Measurements from ENCODE around the gene DICER1.

DICER1 gene

DNA sequence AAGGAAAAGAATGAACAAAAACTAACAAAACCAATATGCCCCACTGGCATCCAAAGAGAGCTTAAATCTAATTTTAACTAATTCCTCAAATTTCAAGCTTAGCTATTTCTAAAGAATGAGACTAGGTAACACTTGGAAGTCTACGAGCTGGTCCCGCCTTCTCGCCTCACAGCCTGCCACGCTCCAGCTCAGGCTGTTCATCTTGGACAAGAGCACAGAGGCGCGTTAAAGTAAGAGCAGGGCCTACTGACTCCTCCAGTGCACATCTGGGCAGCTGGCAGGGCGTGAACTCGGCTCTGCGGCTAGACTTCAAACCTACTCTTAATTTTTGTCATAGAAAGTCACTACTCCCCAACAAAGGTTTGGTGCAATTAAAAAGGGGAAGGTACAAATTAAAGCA lies 64.6 kb downstream of the DICER1 start:
- no peak overlapping the region for H3K27ac Mint-ChIP-seq
- no peaks in the 10 kb centered on the region for H3K9me3 Mint-ChIP-seq
- no peaks in the 10 kb centered on the region for H3K4me1 Mint-ChIP-seq
- ATAC-seq (replicated peaks) (no peak), DNase-seq (no peak)
- no peaks in the 10 kb centered on the region for H3K27me3 Mint-ChIP-seq
- peaks cover 33 to 39% of the 10 kb centered on the region in 2 donors for H3K36me3 Mint-ChIP-seq
- H3K4me3 Mint-ChIP-seq = no peak overlapping the region

DNA sequence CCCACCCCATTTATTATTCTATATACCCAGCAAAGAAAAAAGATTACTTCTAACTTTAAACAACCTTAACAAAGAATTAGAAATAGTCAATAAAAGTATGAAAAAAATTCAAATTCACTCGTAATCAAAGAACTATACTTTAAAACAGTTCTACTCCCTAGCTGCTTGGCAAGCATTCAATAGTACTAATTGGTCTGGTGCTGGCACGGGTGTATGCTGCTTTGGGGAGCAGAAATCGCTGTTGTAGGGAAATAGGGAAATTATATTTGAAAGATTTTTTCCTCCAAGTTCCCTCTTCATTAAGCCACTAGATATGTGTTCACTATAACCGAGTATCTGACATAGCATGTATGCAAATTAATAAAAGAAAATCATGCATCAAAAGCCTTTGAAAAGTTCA lies 65.7 kb downstream of the DICER1 start:
- Mint-ChIP-seq H3K27ac (no peak overlapping the region), H3K4me3 (no peak overlapping the region), H3K27me3 (no peaks in the 10 kb centered on the region), H3K9me3 (no peaks in the 10 kb centered on the region), H3K4me1 (no peaks in the 10 kb centered on the region), H3K36me3 (peaks cover 33 to 37% of the 10 kb centered on the region in 2 donors)
- ATAC-seq (replicated peaks) (no peak), DNase-seq (no peak)

DNA sequence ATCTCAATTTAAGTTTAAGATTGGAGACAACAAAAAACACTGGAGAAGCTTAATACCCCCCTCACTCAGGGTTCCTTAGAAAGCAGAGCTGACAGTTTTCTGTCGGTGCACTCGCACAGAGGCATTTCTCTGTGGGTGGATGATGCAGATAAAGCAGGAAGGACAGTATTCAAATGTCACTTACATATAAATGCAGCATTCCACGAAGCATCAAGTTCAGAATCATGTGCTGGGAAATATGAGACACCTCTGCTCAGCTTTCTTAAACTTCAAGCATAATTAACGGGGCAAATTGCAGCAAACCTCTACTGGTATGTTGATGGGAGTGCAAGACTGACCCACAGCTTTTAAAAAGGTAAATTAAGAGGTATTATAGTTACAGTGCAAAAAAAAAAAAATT lies 68.7 kb downstream of the DICER1 start:
- no peak overlapping the region for H3K4me3 Mint-ChIP-seq
- peak overlapping the region; percentile 5 for H3K27ac Mint-ChIP-seq
- no peaks in the 10 kb centered on the region for H3K27me3 Mint-ChIP-seq
- ATAC-seq (replicated peaks) (no peak), DNase-seq (no peak)
- H3K4me1 Mint-ChIP-seq = no peaks in the 10 kb centered on the region
- no peaks in the 10 kb centered on the region for H3K9me3 Mint-ChIP-seq
- H3K36me3 Mint-ChIP-seq = peaks cover 29 to 32% of the 10 kb centered on the region in 2 donors

DNA sequence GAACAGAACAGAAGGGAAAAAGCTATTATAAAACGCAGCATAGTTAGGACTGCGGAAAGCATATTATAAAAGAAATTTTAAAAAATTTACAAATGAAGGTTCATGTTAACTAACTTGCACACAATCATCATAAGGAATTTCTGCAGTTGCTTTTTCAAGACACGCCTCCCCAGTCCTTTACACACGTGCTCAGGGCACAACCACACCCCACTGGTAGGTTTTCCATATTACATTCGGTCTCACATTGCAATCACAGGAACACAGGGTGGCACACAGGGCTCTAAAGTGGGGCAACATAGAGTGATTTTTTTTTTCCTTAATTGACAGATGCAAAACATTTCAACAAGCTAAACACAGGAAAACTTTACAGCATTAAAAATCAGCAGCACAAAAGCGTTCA lies 69.7 kb downstream of the DICER1 start:
- no peak overlapping the region for H3K4me3 Mint-ChIP-seq
- DNase-seq (no peak), ATAC-seq (replicated peaks) (no peak)
- H3K9me3 Mint-ChIP-seq = no peaks in the 10 kb centered on the region
- peaks cover 21 to 31% of the 10 kb centered on the region in 2 donors for H3K36me3 Mint-ChIP-seq
- H3K27ac Mint-ChIP-seq = no peak overlapping the region
- H3K27me3 Mint-ChIP-seq = no peaks in the 10 kb centered on the region
- no peaks in the 10 kb centered on the region for H3K4me1 Mint-ChIP-seq

DNA sequence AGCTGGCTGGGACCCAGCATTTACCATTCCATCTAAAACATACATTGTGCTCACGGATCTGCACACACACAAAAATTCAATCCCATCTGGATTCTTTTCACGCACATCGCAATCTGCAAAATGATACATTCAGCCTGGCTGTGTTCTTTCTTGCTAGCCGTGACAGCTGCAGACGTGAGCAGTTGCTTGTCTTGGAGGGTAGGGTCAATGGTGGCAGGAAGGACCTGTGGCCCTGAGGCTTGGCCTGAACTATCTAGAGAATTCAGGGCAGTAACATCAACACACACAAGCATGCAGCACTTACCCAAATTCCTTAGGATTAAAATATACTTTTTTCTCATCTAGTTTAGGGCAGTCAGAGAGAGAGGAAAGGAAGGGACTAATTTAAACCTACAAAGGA lies 72.0 kb downstream of the DICER1 start:
- peaks cover 18 to 24% of the 10 kb centered on the region in 2 donors for H3K36me3 Mint-ChIP-seq
- H3K27ac Mint-ChIP-seq = no peak overlapping the region
- H3K27me3 Mint-ChIP-seq = no peaks in the 10 kb centered on the region
- H3K9me3 Mint-ChIP-seq = no peaks in the 10 kb centered on the region
- no peak overlapping the region for H3K4me3 Mint-ChIP-seq
- H3K4me1 Mint-ChIP-seq = no peaks in the 10 kb centered on the region
- DNase-seq = no peak
- ATAC-seq (replicated peaks) = no peak

DNA sequence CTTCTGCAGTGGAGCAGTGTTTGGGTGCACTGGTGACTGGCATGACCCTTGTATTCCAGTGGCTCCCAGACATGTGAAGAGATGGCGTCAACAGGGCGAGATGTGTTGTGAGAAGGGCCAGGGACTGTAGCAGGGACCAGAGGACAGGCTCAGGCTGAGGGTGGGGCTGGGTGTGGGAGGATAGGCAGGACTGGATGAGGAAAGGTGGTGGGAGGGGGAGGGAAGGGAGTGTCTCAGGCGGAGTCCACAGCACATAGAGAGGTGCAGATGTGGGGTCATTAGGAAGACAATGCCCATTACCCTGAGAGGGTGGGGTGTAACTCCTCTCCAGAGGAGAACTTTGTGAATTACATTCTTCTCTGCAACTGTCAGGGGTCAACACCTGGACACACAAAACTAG lies 78.5 kb downstream of the DICER1 start:
- no peak for ATAC-seq (replicated peaks)
- Mint-ChIP-seq H3K27me3 (peaks cover 6 to 12% of the 10 kb centered on the region in 2 donors), H3K4me3 (no peak overlapping the region), H3K9me3 (peaks cover 0 to 3% of the 10 kb centered on the region in 2 donors), H3K4me1 (no peaks in the 10 kb centered on the region), H3K27ac (peak overlapping the region; percentile 60), H3K36me3 (peaks cover 0 to 4% of the 10 kb centered on the region in 2 donors)
- DNase-seq = no peak

DNA sequence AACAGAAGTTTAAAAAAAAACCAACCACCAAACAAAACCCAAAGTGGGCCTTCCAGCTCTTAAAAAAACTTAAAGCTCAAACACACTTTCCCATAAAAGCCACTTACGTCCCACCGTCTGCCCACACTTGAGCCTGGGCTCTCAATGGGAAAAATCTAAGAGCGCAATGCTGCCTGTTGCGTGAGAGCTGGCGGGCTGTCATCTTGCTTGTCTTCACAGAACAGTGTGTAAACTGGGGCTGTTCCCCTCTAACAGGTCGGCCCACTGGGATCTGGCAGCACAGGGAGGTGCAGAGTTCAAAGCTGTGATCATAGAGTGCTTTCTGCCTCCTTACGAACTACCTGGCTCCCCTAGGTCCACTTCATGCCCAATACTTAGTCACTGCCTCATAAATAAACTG lies 80.0 kb downstream of the DICER1 start:
- H3K27ac Mint-ChIP-seq = no peak overlapping the region
- no peaks in the 10 kb centered on the region for H3K4me1 Mint-ChIP-seq
- ATAC-seq (replicated peaks) (no peak), DNase-seq (no peak)
- H3K9me3 Mint-ChIP-seq = peaks cover 0 to 5% of the 10 kb centered on the region in 2 donors
- H3K27me3 Mint-ChIP-seq = peaks cover 10 to 24% of the 10 kb centered on the region in 2 donors
- H3K36me3 Mint-ChIP-seq = no peaks in the 10 kb centered on the region
- no peak overlapping the region for H3K4me3 Mint-ChIP-seq

DNA sequence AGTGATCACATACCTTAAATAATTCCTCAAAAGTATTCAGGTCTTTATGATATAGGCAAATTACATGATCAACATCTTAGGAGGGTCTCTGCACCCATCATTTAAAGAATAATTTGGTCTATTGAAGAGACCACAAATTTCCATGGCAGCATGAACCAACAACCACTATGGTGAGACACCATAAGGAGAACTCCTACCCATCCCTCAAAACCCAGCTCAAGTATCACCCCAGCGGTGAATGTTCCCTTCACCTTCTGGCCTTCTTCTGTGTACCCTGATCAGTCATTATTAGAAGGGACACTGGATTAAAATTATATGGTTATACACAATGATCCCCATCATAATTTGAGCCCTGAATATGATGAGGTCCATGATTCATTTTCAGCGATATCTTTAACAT lies 81.5 kb downstream of the DICER1 start:
- ATAC-seq (replicated peaks) = no peak
- peaks cover 0 to 5% of the 10 kb centered on the region in 2 donors for H3K9me3 Mint-ChIP-seq

DNA sequence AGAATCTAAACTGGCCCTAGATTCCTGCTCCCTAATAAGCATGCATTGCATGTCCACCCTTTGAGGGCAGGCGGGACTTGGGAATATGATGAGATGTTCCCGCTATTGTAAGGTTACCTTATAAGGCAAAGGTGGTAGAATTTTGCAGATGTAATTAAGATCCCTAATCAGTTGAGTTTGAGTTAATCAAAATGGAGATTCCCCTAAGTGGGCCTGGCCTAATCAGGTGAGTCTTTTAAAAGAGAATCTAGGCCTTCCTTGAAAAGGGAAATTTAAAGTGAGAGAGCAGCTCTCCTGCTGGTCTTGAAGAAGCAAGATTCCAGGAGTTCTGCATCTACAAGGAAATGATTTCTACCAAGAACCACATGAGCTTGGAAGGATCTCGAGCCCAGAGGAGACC lies 83.4 kb downstream of the DICER1 start:
- Mint-ChIP-seq H3K4me3 (no peak overlapping the region), H3K4me1 (no peaks in the 10 kb centered on the region), H3K27me3 (peaks cover 15 to 34% of the 10 kb centered on the region in 2 donors), H3K9me3 (peaks cover 0 to 5% of the 10 kb centered on the region in 2 donors), H3K36me3 (no peaks in the 10 kb centered on the region), H3K27ac (no peak overlapping the region)
- DNase-seq = no peak
- ATAC-seq (replicated peaks) = no peak

More for the DNA sequence above, 81.5 kb downstream of the DICER1 start:
- Mint-ChIP-seq H3K4me3 (no peak overlapping the region), H3K36me3 (no peaks in the 10 kb centered on the region), H3K27ac (no peak overlapping the region), H3K27me3 (peaks cover 14 to 26% of the 10 kb centered on the region in 2 donors), H3K4me1 (no peaks in the 10 kb centered on the region)
- no peak for DNase-seq

DNA sequence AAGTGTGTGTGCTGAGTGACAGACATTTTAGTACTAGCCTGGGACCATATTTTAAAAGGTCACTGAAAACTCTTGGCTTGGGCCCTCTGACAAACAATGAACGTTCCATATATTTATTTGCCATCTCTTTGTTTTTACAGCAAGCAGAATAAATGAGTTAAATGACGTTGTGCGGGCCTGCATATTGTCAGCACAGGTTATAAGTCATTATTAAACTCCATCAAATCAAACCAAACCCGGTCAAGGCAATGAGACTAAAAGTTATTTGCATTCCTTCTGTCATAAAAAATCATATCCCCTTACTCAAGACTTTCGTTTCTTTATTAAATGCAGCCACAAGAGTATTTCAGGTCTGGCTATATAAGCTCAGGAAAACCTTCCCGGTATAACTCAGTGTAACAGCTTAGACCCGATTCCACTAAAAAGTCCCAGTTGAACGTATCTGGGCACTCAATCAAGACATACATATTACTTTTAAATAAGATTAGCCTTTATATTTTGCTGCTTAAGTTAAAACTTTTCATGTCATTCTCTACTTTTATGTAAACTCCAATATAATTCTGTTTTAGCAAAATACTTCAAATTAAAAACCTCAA lies 84.9 kb downstream of the DICER1 start:
- Mint-ChIP-seq H3K27ac (no peak overlapping the region), H3K36me3 (no peaks in the 10 kb centered on the region), H3K4me1 (no peaks in the 10 kb centered on the region), H3K9me3 (peaks cover 0 to 2% of the 10 kb centered on the region in 2 donors), H3K4me3 (no peak overlapping the region), H3K27me3 (peaks cover 24 to 46% of the 10 kb centered on the region in 2 donors)
- no peak for ATAC-seq (replicated peaks)
- no peak for DNase-seq

DNA sequence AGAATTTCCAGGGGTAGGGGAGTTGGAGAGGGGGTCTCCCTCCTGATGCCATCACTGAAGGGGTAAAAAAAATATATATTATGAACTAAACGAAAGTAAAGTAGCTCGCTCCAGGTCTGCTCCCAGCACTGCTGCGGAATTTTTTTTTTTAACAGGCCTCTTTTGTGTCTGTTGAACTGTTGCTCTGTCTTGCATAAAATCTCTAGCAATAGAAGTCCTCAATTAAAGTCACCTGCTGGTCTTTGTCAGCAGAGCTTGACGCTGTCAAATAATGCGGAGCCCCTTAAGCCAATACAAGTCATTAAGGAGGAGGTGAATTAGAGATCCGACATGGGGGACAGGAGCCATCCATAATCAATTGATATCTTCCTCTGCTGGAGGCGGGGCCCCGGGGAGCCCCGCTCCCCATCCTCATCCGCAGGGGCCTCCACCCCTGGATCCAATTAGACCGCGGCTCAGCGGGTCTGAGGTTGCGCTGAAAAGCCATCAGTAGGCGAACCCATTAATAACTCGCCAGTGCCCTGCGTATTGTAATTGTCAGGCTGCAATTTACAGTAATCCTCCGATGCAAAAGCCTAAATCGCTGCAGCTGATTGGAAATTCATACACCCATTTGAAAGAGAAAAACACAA lies 85.6 kb downstream of the DICER1 start:
- ATAC-seq (replicated peaks) = no peak
- H3K36me3 Mint-ChIP-seq = no peaks in the 10 kb centered on the region
- no peak for DNase-seq
- no peak overlapping the region for H3K4me3 Mint-ChIP-seq
- H3K27ac Mint-ChIP-seq = no peak overlapping the region
- H3K4me1 Mint-ChIP-seq = no peaks in the 10 kb centered on the region
- peaks cover 24 to 46% of the 10 kb centered on the region in 2 donors for H3K27me3 Mint-ChIP-seq
- peaks cover 0 to 2% of the 10 kb centered on the region in 2 donors for H3K9me3 Mint-ChIP-seq

DNA sequence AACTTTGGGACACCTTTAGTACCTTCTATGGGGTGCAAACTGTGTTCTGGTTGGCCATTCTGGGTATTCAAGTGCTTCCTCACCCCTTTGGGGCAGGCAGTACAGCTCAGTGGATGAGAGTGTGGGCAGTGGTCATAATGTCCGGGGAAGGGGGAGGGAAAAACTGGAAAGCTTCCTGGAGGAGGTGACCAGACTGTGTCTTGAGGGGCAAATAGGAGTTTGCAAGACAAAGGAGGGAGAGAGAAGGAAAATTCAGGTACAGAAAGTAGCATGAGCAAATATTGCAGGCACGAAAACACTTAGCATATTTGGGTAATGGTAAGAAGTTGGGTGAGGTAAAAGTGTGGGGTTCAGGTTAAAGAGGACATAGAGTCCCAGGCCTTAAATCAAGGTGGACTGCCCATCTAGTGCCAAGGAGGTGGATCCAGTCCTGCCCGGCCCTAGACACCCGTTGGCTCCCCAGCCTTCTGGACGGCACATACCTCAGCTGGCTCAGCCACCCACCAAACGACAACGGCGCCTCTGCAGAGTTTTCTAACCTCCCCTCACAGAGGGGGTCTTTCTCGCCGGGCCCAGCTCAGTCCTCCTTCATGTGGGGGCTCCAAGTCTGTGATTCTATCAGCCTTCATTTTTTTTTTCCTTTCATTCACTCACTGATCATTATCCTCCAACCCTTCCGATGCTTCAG lies 86.4 kb downstream of the DICER1 start:
- Mint-ChIP-seq H3K27ac (no peak overlapping the region), H3K27me3 (peaks cover 17 to 38% of the 10 kb centered on the region in 2 donors), H3K4me1 (no peaks in the 10 kb centered on the region), H3K4me3 (no peak overlapping the region), H3K9me3 (peaks cover 0 to 2% of the 10 kb centered on the region in 2 donors), H3K36me3 (no peaks in the 10 kb centered on the region)
- DNase-seq (no peak), ATAC-seq (replicated peaks) (no peak)

DNA sequence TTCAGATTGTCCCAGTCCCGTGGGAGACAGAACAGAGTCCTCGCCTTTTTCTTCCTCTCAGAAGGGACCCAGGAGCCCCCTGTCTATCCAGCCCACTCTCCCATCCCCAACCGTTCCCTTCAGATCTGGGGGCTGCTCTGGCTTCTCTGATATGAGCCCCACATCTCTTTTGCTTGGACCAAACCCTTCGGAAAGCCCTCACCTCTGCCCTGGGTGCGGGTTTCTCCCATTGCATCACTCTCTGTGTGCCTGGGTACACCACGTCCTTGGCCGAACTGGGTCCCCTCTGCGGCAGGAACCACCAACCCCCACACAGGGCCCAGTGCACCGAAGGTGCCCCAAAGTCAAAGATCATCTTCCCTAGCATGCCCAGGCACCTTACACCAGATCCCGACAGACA lies 87.8 kb downstream of the DICER1 start:
- no peak for ATAC-seq (replicated peaks)
- no peak for DNase-seq
- no peak overlapping the region for H3K27ac Mint-ChIP-seq
- H3K4me3 Mint-ChIP-seq = no peak overlapping the region
- no peaks in the 10 kb centered on the region for H3K36me3 Mint-ChIP-seq
- peaks cover 18 to 40% of the 10 kb centered on the region in 2 donors for H3K27me3 Mint-ChIP-seq
- H3K4me1 Mint-ChIP-seq = no peaks in the 10 kb centered on the region
- peaks cover 0 to 2% of the 10 kb centered on the region in 2 donors for H3K9me3 Mint-ChIP-seq

DNA sequence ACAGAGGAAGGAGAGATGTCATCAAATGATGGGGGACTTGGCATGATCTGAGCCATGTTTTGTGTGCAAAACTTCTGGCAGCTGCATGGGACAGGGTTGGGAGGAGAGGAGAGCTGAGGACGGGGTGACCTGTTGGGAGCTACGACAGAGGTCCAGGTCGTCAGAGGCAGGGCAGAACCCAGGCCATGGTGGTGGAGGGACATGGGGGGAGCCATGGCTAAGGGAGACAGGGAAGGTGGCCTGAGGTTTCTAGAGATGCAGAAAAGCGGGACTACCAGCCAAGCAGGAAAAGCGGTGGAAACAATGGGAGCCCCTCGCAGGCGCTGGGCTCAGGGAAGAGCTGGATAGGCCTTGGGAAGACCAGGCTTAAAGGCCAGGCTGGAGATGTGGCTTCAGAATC lies 88.3 kb downstream of the DICER1 start:
- ATAC-seq (replicated peaks) (no peak), DNase-seq (no peak)
- H3K4me3 Mint-ChIP-seq = no peak overlapping the region
- H3K4me1 Mint-ChIP-seq = no peaks in the 10 kb centered on the region
- peaks cover 0 to 2% of the 10 kb centered on the region in 2 donors for H3K9me3 Mint-ChIP-seq
- H3K27me3 Mint-ChIP-seq = peaks cover 23 to 43% of the 10 kb centered on the region in 2 donors
- H3K36me3 Mint-ChIP-seq = no peaks in the 10 kb centered on the region
- no peak overlapping the region for H3K27ac Mint-ChIP-seq

DNA sequence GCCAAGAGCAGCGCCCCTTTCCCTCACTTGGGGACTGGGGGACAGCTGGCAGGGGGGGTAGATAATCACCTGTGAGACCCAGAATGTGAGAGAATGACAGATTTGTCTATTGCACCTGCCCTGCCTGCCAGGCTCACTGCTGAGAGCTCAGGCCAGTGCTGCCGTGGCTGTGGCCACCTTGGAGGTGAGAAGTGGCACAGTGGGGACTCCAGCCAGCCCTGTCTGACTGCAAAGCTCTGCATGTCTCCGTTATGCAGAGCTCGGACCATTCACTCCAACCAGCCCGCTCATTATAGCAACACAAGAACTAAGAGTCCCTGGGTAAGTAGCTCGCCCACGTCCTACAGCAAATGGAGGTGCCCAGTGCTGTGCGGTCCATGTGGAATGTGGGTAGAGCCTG lies 88.8 kb downstream of the DICER1 start:
- no peak for ATAC-seq (replicated peaks)
- Mint-ChIP-seq H3K27me3 (peaks cover 24 to 39% of the 10 kb centered on the region in 2 donors), H3K9me3 (peaks cover 0 to 2% of the 10 kb centered on the region in 2 donors), H3K4me3 (no peak overlapping the region), H3K36me3 (no peaks in the 10 kb centered on the region), H3K27ac (no peak overlapping the region), H3K4me1 (no peaks in the 10 kb centered on the region)
- no peak for DNase-seq
